ENCODE measurements around the gene LELP1. TPM values are rescaled to one million over a fixed set of nuclear protein-coding genes. Genes with fewer than 3 reads are reported as not detected.

LELP1 gene
- total and polyA plus RNA-seq, 10 donors = not detected

DNA sequence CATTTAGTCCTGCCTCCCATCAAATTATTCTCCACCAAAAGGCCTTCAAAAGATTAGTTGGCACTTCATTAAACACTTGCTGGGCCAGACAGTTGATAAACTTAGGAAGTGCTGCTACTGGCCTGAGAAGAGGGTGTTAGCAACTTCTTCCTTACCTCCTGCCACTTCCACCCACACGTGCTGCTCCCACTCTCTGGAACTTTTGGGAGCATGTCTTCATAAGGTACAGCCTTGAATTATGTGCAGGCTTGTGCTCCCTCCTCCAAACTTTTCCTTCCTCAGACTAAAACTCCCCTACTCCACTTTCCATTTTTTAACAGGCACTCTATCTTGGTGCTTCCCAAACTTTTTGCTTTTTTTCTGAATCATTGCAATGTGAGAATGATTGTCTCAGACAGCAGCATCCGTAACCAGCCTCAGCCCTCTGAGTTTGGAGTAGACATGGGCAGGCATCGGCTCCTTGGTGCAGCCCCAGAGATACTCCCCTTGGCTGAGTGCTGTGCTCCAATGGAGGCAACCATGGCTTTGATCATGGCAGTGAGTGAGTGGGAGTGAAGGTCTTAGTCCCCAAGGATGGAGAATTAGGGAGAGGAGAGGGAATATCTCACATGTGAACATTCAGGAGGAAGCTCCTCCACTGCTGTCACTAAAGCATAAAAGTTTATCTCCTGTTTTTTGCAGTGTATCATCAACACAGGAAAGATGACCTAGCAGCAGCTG is 8.7 kb upstream of the LELP1 start:
- Histone ChIP-seq H3K27me3 (replicated peaks in 1 of 7) (peaks cover 0 to 70% (median 0%) of the 10 kb centered on the region in 7 donors), H3K36me3 (no peaks in the 10 kb centered on the region), H3K27ac (no peak overlapping the region), H3K9me3 (no peaks in the 10 kb centered on the region), H3K4me3 (no peak overlapping the region), H3K4me1 (no peaks in the 10 kb centered on the region)
- no peak for DNase-seq
- 55 to 78% (median 64%) methylated on average over 3 of the region's 3 CpGs for WGBS, 5 donors
- intact Hi-C loops (cut with DNase I; ENCODE audit: low total_unique reads) = no loop called here
- TF ChIP-seq, protein P1, sequence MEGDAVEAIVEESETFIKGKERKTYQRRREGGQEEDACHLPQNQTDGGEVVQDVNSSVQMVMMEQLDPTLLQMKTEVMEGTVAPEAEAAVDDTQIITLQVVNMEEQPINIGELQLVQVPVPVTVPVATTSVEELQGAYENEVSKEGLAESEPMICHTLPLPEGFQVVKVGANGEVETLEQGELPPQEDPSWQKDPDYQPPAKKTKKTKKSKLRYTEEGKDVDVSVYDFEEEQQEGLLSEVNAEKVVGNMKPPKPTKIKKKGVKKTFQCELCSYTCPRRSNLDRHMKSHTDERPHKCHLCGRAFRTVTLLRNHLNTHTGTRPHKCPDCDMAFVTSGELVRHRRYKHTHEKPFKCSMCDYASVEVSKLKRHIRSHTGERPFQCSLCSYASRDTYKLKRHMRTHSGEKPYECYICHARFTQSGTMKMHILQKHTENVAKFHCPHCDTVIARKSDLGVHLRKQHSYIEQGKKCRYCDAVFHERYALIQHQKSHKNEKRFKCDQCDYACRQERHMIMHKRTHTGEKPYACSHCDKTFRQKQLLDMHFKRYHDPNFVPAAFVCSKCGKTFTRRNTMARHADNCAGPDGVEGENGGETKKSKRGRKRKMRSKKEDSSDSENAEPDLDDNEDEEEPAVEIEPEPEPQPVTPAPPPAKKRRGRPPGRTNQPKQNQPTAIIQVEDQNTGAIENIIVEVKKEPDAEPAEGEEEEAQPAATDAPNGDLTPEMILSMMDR (IDR thresholded peaks at IDR 0.05 in 8 of 11, conservative IDR thresholded peaks at IDR 0.05 in 3 of 11) = no peak
- no peak for TF ChIP-seq POLR2A (IDR thresholded peaks at IDR 0.05)
- no peak for TF ChIP-seq POLR2AphosphoS5 (IDR thresholded peaks at IDR 0.05)

DNA sequence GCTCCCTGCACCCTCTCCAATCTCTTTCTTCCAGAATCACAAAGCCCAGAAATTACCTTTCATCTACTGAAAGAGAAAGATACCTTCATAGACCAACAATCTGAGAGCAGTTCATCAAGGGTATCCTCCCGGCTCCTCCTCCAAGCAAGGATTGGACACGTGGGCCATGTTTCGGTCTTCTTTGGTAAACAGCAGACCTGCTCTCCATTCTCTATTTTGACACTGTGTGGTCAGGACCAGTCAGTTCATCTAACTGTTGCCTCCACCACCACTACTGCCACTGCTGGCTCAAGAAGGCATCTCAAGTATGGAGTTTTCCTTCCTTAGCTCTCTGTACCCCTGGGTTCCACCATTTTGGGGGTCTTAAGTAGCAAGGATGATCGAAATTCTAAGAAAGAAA is 8.0 kb upstream of the LELP1 start:
- Histone ChIP-seq H3K27ac (no peak overlapping the region), H3K4me1 (no peaks in the 10 kb centered on the region), H3K36me3 (no peaks in the 10 kb centered on the region), H3K27me3 (replicated peaks in 1 of 7) (peaks cover 0 to 66% (median 0%) of the 10 kb centered on the region in 7 donors), H3K9me3 (no peaks in the 10 kb centered on the region), H3K4me3 (no peak overlapping the region)
- 70 to 81% (median 78%) methylated on average over 4 of the region's 4 CpGs for WGBS, 5 donors
- TF ChIP-seq POLR2A (IDR thresholded peaks at IDR 0.05) (no peak), POLR2AphosphoS5 (IDR thresholded peaks at IDR 0.05) (no peak)
- TF ChIP-seq, protein P1 (IDR thresholded peaks at IDR 0.05 in 8 of 11, conservative IDR thresholded peaks at IDR 0.05 in 3 of 11) = no peak
- intact Hi-C loops (cut with DNase I; ENCODE audit: low total_unique reads) = no loop called here
- no peak for DNase-seq

DNA sequence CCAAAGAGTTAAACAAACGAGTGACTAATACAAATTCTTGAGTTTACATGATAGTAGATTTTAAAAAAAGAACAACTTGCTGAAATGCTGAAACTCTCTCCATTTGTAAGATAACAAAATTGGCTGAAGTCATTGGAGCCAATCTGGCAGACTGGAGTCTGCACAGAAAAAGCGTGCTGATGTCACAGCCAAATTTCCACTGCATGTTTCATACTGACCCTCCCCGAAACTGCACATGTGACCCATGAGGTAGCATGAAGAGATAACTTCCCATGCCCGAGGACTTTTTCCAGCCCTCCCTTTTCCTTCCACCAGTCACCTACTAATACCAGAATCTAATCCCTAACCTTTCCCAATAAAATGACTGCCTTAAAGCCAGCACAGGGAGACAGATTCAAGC is 1.2 kb upstream of the LELP1 start:
- Histone ChIP-seq H3K36me3 (no peaks in the 10 kb centered on the region), H3K4me1 (no peaks in the 10 kb centered on the region), H3K9me3 (no peaks in the 10 kb centered on the region), H3K27me3 (replicated peaks in 1 of 7) (peaks cover 0 to 42% (median 0%) of the 10 kb centered on the region in 7 donors), H3K4me3 (no peak overlapping the region), H3K27ac (no peak overlapping the region)
- 66 to 80% (median 77%) methylated on average over 4 of the region's 4 CpGs for WGBS, 5 donors
- no peak for DNase-seq
- intact Hi-C loops (cut with DNase I; ENCODE audit: low total_unique reads) = no loop called here
- TF ChIP-seq POLR2AphosphoS5 (IDR thresholded peaks at IDR 0.05) = no peak
- TF ChIP-seq, protein P1 (IDR thresholded peaks at IDR 0.05 in 8 of 11, conservative IDR thresholded peaks at IDR 0.05 in 3 of 11) = no peak
- TF ChIP-seq POLR2A (IDR thresholded peaks at IDR 0.05) = no peak

DNA sequence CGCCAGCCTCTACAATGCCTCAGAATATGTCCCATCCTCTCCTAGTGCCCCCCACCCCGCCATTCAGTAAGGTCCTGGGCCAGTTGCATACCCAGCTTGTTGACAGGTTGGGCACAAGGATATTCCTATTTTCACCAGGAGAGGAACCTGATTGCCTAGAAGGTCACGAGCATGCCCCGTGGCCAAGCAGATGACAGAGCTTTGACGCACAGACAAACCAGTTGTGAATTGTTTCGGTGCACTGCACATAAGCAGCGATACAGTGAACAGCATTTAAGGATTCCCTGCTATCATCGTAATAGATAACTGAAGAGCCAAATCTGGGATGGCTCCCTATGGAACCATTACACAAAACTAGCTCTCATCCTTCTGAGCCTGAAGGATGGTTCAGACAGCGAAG is 3.4 kb downstream of the LELP1 start:
- Histone ChIP-seq H3K27me3 (replicated peaks in 1 of 7) (peaks cover 0 to 59% (median 0%) of the 10 kb centered on the region in 7 donors), H3K27ac (no peak overlapping the region), H3K36me3 (no peaks in the 10 kb centered on the region), H3K4me1 (no peaks in the 10 kb centered on the region), H3K9me3 (no peaks in the 10 kb centered on the region), H3K4me3 (no peak overlapping the region)
- intact Hi-C loops (cut with DNase I; ENCODE audit: low total_unique reads) = no loop called here
- no peak for TF ChIP-seq POLR2AphosphoS5 (IDR thresholded peaks at IDR 0.05)
- TF ChIP-seq, protein P1 (IDR thresholded peaks at IDR 0.05 in 8 of 11, conservative IDR thresholded peaks at IDR 0.05 in 3 of 11) = no peak
- 85 to 93% (median 88%) methylated on average over 9 of the region's 9 CpGs for WGBS, 5 donors
- no peak for DNase-seq
